ENCODE results near the gene KRTAP5-6. TPM values are rescaled to one million over a fixed set of nuclear protein-coding genes. Genes with fewer than 3 reads are reported as not detected.

The KRTAP5-6 gene, protein sequence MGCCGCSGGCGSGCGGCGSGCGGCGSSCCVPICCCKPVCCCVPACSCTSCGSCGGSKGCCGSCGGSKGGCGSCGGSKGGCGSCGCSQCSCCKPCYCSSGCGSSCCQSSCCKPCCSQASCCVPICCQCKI
- not detected for total RNA-seq

DNA sequence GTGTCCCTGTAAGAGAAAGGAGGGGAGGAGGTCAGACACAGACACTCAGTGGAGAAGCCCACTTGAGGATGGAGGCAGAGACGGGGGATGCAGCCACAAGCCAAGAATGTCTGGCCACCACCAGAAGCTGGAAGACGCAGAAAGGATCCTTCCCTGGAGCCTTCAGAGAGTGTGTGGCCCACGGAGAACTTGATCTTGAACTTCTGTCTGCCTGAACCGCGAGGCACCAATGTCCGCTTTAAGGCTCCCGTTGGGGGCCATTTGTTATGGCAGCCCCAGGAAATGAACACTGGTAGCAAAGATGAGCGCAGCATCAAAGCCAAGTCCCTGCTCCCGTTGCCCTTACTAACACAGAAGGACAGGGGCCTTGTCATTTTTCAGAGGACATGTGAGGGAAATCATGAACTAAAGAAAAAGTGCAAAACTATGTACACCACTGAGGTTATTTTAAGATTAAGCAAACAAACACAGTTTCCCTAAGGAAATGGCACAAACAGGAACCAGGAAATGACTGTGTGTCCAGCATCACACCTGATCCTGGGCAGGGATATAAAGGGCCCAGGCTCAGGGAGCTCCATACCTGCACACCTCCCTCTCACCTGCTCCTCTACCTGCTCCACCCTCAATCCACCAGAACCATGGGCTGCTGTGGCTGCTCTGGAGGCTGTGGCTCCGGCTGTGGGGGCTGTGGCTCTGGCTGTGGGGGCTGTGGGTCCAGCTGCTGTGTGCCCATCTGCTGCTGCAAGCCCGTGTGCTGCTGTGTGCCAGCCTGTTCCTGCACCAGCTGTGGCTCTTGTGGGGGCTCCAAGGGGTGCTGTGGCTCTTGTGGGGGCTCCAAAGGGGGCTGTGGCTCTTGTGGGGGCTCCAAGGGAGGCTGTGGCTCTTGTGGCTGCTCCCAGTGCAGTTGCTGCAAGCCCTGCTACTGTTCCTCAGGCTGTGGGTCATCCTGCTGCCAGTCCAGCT is at the start of gene KRTAP5-6:
Gene KRTAP5-6 (plus strand): TSS at position 588 of the 963 bp plus-strand sequence. CDS start 51 bp downstream, at position 639.
- no peaks in the 10 kb centered on the region for H3K9me3 ChIP-seq
- no peaks in the 10 kb centered on the region for H3K27me3 ChIP-seq
- TF ChIP-seq POLR2A (IDR thresholded peaks at IDR 0.05): no peak
- TF ChIP-seq, protein P1, sequence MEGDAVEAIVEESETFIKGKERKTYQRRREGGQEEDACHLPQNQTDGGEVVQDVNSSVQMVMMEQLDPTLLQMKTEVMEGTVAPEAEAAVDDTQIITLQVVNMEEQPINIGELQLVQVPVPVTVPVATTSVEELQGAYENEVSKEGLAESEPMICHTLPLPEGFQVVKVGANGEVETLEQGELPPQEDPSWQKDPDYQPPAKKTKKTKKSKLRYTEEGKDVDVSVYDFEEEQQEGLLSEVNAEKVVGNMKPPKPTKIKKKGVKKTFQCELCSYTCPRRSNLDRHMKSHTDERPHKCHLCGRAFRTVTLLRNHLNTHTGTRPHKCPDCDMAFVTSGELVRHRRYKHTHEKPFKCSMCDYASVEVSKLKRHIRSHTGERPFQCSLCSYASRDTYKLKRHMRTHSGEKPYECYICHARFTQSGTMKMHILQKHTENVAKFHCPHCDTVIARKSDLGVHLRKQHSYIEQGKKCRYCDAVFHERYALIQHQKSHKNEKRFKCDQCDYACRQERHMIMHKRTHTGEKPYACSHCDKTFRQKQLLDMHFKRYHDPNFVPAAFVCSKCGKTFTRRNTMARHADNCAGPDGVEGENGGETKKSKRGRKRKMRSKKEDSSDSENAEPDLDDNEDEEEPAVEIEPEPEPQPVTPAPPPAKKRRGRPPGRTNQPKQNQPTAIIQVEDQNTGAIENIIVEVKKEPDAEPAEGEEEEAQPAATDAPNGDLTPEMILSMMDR (IDR thresholded peaks at IDR 0.05): no peak
- no peak within 1 kb of the TSS for H3K27ac ChIP-seq
- intact Hi-C loops (cut with DNase I; ENCODE audit: low total_unique reads): loop anchor here (10.0 kb wide), 1 partner anchor 458 kb away; no protein-coding TSS in a partner anchor
- DNase-seq: no peak
- no peaks in the 10 kb centered on the region for H3K36me3 ChIP-seq
- peaks cover 0 to 7% of the 10 kb centered on the region in 2 donors for H3K4me1 ChIP-seq
- no peak within 1 kb of the TSS for H3K4me3 ChIP-seq

- Histone ChIP-seq H3K27me3 (no peaks in the 10 kb centered on the region), H3K9me3 (no peaks in the 10 kb centered on the region), H3K4me1 (no peaks in the 10 kb centered on the region), H3K27ac (no peak overlapping the region), H3K36me3 (no peaks in the 10 kb centered on the region), H3K4me3 (no peak overlapping the region)
- no peak for TF ChIP-seq POLR2A (IDR thresholded peaks at IDR 0.05)
- TF ChIP-seq, protein P1 (IDR thresholded peaks at IDR 0.05): no peak
- intact Hi-C loops (cut with DNase I; ENCODE audit: low total_unique reads): no loop called here
- DNase-seq: no peak
Measured at GRCh38 chr11:1647901-1648652, 48.9 kb upstream of the KRTAP5-6 start.

DNA sequence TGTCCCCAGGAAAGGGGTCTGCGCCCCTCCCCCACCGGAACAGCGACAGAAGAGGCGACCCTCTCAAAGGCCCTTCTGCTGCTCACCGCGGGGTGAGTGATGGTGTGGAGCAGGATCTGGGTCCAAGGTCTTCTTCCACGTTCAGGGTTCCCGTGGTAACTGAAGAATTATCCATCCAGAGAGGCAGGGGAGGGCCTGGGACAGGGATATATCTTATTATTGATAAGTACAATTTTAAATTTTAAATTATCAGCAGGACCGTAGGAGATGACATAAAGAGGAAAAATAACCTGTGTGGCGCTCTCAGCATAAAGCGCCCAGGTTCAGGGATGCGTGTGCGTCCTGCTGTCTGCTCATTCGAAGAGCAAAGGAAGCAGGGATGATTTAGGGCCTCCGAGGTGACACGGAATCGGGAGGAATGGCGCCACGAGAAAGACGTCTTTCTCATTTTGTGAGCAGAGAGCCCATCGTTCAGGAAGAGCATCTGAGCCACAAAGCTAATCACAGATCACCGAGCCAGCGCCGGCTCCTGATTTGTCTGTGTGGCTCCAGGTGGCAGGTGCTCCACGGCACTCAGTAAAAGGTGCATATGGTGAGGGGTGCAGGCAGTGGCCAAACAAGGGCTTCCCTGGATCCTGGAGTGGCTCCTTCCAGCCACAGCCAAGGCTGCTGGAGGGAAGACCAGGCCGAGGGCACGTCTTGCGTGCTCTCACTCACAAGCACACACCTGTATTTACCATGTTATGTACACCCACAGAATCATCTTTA is 48.2 kb upstream of the KRTAP5-6 start:
- TF ChIP-seq POLR2A (IDR thresholded peaks at IDR 0.05): no peak
- TF ChIP-seq, protein P1 (IDR thresholded peaks at IDR 0.05): no peak
- no peak for DNase-seq
- Histone ChIP-seq H3K36me3 (no peaks in the 10 kb centered on the region), H3K27ac (no peak overlapping the region), H3K4me3 (no peak overlapping the region), H3K9me3 (no peaks in the 10 kb centered on the region), H3K27me3 (no peaks in the 10 kb centered on the region), H3K4me1 (no peaks in the 10 kb centered on the region)
- intact Hi-C loops (cut with DNase I; ENCODE audit: low total_unique reads): no loop called here

GRCh38 chr11:1650034-1650917 is 46.7 kb upstream of the KRTAP5-6 start:
- no peak for DNase-seq
- intact Hi-C loops (cut with DNase I; ENCODE audit: low total_unique reads): no loop called here
- H3K4me3 ChIP-seq: no peak overlapping the region

More at GRCh38 chr11:1650034-1650917, 46.7 kb upstream of the KRTAP5-6 start:
- H3K9me3 ChIP-seq: no peaks in the 10 kb centered on the region
- no peaks in the 10 kb centered on the region for H3K4me1 ChIP-seq
- no peak overlapping the region for H3K27ac ChIP-seq
- no peaks in the 10 kb centered on the region for H3K36me3 ChIP-seq
- no peak for TF ChIP-seq POLR2A (IDR thresholded peaks at IDR 0.05)
- TF ChIP-seq, protein P1 (IDR thresholded peaks at IDR 0.05): no peak
- no peaks in the 10 kb centered on the region for H3K27me3 ChIP-seq

Data from uterus (tissue), 4 donors.